Mucosa of rectum (tissue), 2 donors: ENCODE data around the gene AP2A2.

Experiments used
- H3K27ac ChIP-seq, 2 donors: one replicate each; pipeline ENCODE4 v1.7.0; 2013; ENCODE audit warnings: inconsistent platforms in 2 of 2, low read depth in 2 of 2, low read length in 2 of 2
- H3K27me3 ChIP-seq, 2 donors: one replicate each; pipeline ENCODE4 v1.7.0; 2013; ENCODE audit warnings: low read length in 2 of 2; ENCODE audit not compliant: control insufficient read depth in 2 of 2, insufficient read depth in 2 of 2
- H3K36me3 ChIP-seq, 2 donors: one replicate each; pipeline ENCODE4 v1.7.0; 2013; ENCODE audit warnings: low read length in 2 of 2; ENCODE audit not compliant: control insufficient read depth in 2 of 2, insufficient read depth in 2 of 2
- H3K4me1 ChIP-seq, 2 donors: one replicate each; pipeline ENCODE4 v1.7.0; 2013; ENCODE audit warnings: low read length in 2 of 2, mild to moderate bottlenecking in 1 of 2; ENCODE audit not compliant: control insufficient read depth in 2 of 2, insufficient read depth in 2 of 2
- H3K4me3 ChIP-seq, 2 donors: one replicate each; pipeline ENCODE4 v1.7.0; 2013; ENCODE audit warnings: low read length in 2 of 2
- H3K9ac ChIP-seq, 2 donors: one replicate each; pipeline ENCODE4 v1.7.0; 2013; ENCODE audit warnings: low read length in 2 of 2, low read depth in 1 of 2, mild to moderate bottlenecking in 1 of 2
- H3K9me3 ChIP-seq, 2 donors: one replicate each; pipeline ENCODE4 v1.7.0; 2013; ENCODE audit warnings: low read length in 2 of 2; ENCODE audit not compliant: control insufficient read depth in 2 of 2
- donor health status: healthy.
- donor health status: Normal muscosa, but diverticular disease.

AP2A2 gene

DNA sequence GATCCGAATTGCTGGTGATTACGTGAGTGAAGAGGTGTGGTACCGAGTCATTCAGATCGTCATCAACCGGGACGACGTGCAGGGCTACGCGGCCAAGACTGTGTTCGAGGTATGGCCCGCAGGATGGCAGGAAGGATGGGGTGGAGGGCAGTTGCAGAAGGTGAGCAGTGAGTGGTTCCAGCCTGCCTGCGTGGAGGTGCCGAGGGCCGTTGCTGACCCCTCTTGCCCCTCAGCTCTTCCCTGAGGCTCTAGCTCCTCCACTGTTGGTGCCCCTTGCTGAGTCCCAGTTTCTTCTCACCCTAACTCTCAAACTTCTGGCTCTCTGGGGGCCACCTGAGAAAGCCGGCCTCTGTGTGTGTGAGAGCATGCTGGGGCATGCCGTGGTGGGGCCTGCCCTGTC lies 66.9 kb downstream of the AP2A2 start:
- peaks cover 47 to 68% of the 10 kb centered on the region in 2 donors for H3K36me3 ChIP-seq
- H3K4me1 ChIP-seq, result no peaks in the 10 kb centered on the region
- H3K9me3 ChIP-seq, result no peaks in the 10 kb centered on the region
- no peak overlapping the region for H3K4me3 ChIP-seq
- H3K9ac ChIP-seq, result no peak overlapping the region
- H3K27ac ChIP-seq, result no peak overlapping the region
- no peaks in the 10 kb centered on the region for H3K27me3 ChIP-seq

- no peak overlapping the region for H3K27ac ChIP-seq
Observed at GRCh38 chr11:993632-994167, 68.0 kb downstream of the AP2A2 start.

GRCh38 chr11:995044-995751 lies 69.5 kb downstream of the AP2A2 start:
- Histone ChIP-seq H3K27me3 (no peaks in the 10 kb centered on the region), H3K27ac (no peak overlapping the region), H3K36me3 (peaks cover 34 to 48% of the 10 kb centered on the region in 2 donors), H3K4me3 (no peak overlapping the region), H3K4me1 (no peaks in the 10 kb centered on the region), H3K9me3 (no peaks in the 10 kb centered on the region), H3K9ac (no peak overlapping the region)

More at GRCh38 chr11:993632-994167, 68.0 kb downstream of the AP2A2 start:
- no peaks in the 10 kb centered on the region for H3K4me1 ChIP-seq
- H3K9ac ChIP-seq, result no peak overlapping the region
- H3K27me3 ChIP-seq, result no peaks in the 10 kb centered on the region
- no peaks in the 10 kb centered on the region for H3K9me3 ChIP-seq
- peaks cover 38 to 57% of the 10 kb centered on the region in 2 donors for H3K36me3 ChIP-seq
- no peak overlapping the region for H3K4me3 ChIP-seq

GRCh38 chr11:995752-996420 lies 70.2 kb downstream of the AP2A2 start:
- peaks cover 40 to 50% of the 10 kb centered on the region in 2 donors for H3K36me3 ChIP-seq
- no peak overlapping the region for H3K27ac ChIP-seq

GRCh38 chr11:996681-997080 lies 71.0 kb downstream of the AP2A2 start:
- H3K9ac ChIP-seq, result no peak overlapping the region
- no peak overlapping the region for H3K4me3 ChIP-seq
- no peak overlapping the region for H3K27ac ChIP-seq
- H3K4me1 ChIP-seq, result no peaks in the 10 kb centered on the region
- H3K9me3 ChIP-seq, result no peaks in the 10 kb centered on the region
- H3K36me3 ChIP-seq, result peaks cover 48 to 53% of the 10 kb centered on the region in 2 donors
- H3K27me3 ChIP-seq, result no peaks in the 10 kb centered on the region

More at GRCh38 chr11:995752-996420, 70.2 kb downstream of the AP2A2 start:
- no peak overlapping the region for H3K4me3 ChIP-seq
- no peak overlapping the region for H3K9ac ChIP-seq
- H3K9me3 ChIP-seq, result no peaks in the 10 kb centered on the region
- no peaks in the 10 kb centered on the region for H3K27me3 ChIP-seq
- no peaks in the 10 kb centered on the region for H3K4me1 ChIP-seq

GRCh38 chr11:997907-998306 lies 72.2 kb downstream of the AP2A2 start:
- Histone ChIP-seq H3K27me3 (no peaks in the 10 kb centered on the region), H3K4me3 (no peak overlapping the region), H3K9ac (no peak overlapping the region), H3K36me3 (peaks cover 46 to 49% of the 10 kb centered on the region in 2 donors), H3K9me3 (no peaks in the 10 kb centered on the region), H3K27ac (no peak overlapping the region), H3K4me1 (no peaks in the 10 kb centered on the region)

DNA sequence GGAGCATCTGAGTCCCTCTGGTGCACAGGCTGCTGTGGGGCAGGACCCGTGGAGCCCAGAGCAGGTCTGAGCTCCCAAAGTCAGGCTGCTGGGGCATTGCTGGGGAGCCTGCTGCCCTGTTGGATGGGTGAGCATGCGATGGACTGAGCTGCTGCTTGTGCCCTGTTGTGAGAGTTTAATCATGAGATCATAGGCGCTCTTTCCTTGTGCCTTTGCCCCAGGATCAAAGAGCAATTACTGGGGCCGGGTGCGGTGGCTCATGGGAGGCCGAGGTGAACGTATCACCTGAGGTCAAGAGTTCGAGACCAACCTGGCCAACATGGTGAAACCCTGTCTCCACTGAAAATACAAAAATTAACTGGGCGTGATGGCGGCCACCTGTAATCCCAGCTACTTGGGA lies 73.3 kb downstream of the AP2A2 start:
- H3K4me1 ChIP-seq, result no peaks in the 10 kb centered on the region
- H3K27ac ChIP-seq, result no peak overlapping the region
- peaks cover 40 to 41% of the 10 kb centered on the region in 2 donors for H3K36me3 ChIP-seq
- H3K27me3 ChIP-seq, result no peaks in the 10 kb centered on the region
- H3K9ac ChIP-seq, result no peak overlapping the region
- H3K4me3 ChIP-seq, result no peak overlapping the region
- no peaks in the 10 kb centered on the region for H3K9me3 ChIP-seq

DNA sequence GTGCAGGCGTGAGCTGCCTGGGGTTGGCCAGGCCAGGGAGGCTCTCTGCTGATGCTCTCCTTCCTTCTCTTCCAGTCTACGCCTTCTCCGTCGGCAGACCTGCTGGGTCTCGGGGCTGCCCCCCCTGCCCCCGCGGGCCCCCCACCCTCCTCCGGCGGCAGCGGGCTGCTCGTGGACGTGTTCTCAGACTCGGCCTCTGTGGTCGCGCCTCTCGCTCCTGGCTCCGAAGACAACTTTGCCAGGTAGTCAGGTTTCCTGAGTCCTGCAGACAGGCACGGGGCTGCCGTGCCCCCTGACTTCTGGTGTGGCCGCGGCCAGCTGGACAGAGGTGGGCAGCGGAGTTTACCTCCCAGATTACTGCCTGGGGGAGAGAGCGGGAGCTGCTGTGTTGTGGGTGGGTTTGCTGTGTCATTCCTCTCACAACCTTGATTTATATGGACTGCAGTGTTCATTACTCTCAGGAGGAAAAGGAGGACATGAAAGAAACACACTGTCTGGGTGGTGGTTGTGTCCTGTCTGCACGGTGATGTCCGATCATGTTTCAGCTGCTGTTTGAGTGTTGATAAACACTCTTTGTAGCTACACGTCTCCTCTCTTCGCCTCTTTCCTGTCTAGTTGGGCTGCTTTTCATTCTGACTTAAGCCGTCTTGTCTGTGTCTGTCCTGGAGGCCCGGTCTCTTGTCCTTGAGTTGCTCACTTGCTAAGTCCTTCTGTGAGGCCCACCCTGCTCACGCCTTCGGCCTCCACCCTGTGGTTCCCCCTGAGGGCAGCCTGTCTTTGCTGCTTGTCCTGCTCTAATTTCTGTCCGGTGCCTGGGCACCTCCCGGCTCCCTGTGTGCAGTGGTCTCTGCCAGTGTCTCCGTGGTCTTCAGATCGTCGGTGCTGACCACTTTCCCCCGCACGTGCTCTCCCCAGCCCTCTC lies 74.9 kb downstream of the AP2A2 start:
- no peaks in the 10 kb centered on the region for H3K27me3 ChIP-seq
- peaks cover 45 to 47% of the 10 kb centered on the region in 2 donors for H3K36me3 ChIP-seq

GRCh38 chr11:1001617-1002405 lies 76.1 kb downstream of the AP2A2 start:
- H3K9ac ChIP-seq, result no peak overlapping the region
- peaks cover 40 to 49% of the 10 kb centered on the region in 2 donors for H3K36me3 ChIP-seq
- H3K4me3 ChIP-seq, result no peak overlapping the region
- H3K27ac ChIP-seq, result no peak overlapping the region
- H3K9me3 ChIP-seq, result no peaks in the 10 kb centered on the region
- no peaks in the 10 kb centered on the region for H3K4me1 ChIP-seq
- no peaks in the 10 kb centered on the region for H3K27me3 ChIP-seq

More for the DNA sequence above, 74.9 kb downstream of the AP2A2 start:
- Histone ChIP-seq H3K9ac (no peak overlapping the region), H3K4me3 (no peak overlapping the region), H3K9me3 (no peaks in the 10 kb centered on the region), H3K4me1 (no peaks in the 10 kb centered on the region), H3K27ac (no peak overlapping the region)
